SJCRH30 (cell line): ENCODE data around the gene B9D2. TPM values are rescaled to one million over a fixed set of nuclear protein-coding genes. Genes with fewer than 3 reads are reported as not detected.

Experiments used
- DNase-seq, 2 experiments: peaks; one replicate each; pipeline ENCODE4 v3.0.0-alpha.2; 2015 to 2020
- H3K27ac ChIP-seq: fragments of 250-450 bp; sonication (Bioruptor Pico); 2 replicates; pipeline ENCODE4 v1.5.1; 2020; ENCODE audit warnings: mild to moderate bottlenecking, moderate library complexity
- H3K27me3 ChIP-seq: fragments of 250-450 bp; sonication (Bioruptor Pico); 2 replicates; pipeline ENCODE4 v1.5.1; 2020; ENCODE audit warnings: mild to moderate bottlenecking, moderate library complexity
- H3K36me3 ChIP-seq: fragments of 250-450 bp; sonication (Bioruptor Pico); 2 replicates; pipeline ENCODE4 v1.5.1; 2020; ENCODE audit warnings: mild to moderate bottlenecking, moderate library complexity
- H3K4me1 ChIP-seq: fragments of 250-450 bp; sonication (Bioruptor Pico); 2 replicates; pipeline ENCODE4 v1.5.1; 2020; ENCODE audit warnings: mild to moderate bottlenecking, moderate library complexity
- H3K4me3 ChIP-seq: fragments of 250-450 bp; sonication (Bioruptor Pico); 2 replicates; pipeline ENCODE4 v1.5.1; 2020; ENCODE audit warnings: mild to moderate bottlenecking, moderate library complexity
- H3K9me3 ChIP-seq: fragments of 250-450 bp; sonication (Bioruptor Pico); replicated peaks from 2 replicates; pipeline ENCODE4 v1.5.1; 2020; ENCODE audit warnings: mild to moderate bottlenecking, moderate library complexity
- total RNA-seq: library from RNA; depleted of rRNA; stranded (reverse); fragments of >200 nt; shearing (Covaris generic); gene quantifications from 2 replicates; pipeline ENCODE4 v1.2.3, GENCODE V29; 2014

B9D2 gene
- total RNA-seq, 1 experiment from 2014 or later: 2.9 TPM

- H3K4me1 ChIP-seq: peaks cover 46% of the 10 kb centered on the region
- no peaks in the 10 kb centered on the region for H3K9me3 ChIP-seq
- H3K27ac ChIP-seq: peak overlapping the region; percentile 85
- no peaks in the 10 kb centered on the region for H3K27me3 ChIP-seq
- H3K4me3 ChIP-seq: no peak overlapping the region
- peaks cover 3% of the 10 kb centered on the region; the same call in 1 of the 2 replicates for H3K36me3 ChIP-seq
- no peak for DNase-seq
Observed at GRCh38 chr19:41322451-41322850, 41.5 kb downstream of the B9D2 start.

GRCh38 chr19:41321600-41322270, 42.2 kb downstream of the B9D2 start:
- Histone ChIP-seq H3K27ac (peak overlapping the region; percentile 85), H3K9me3 (no peaks in the 10 kb centered on the region), H3K27me3 (no peaks in the 10 kb centered on the region), H3K36me3 (peaks cover 10% of the 10 kb centered on the region), H3K4me1 (peaks cover 46% of the 10 kb centered on the region), H3K4me3 (no peak overlapping the region)
- peak; percentile 98 to 99 for DNase-seq

- Histone ChIP-seq H3K27ac (peak overlapping the region; percentile 85), H3K9me3 (no peaks in the 10 kb centered on the region), H3K27me3 (no peaks in the 10 kb centered on the region), H3K36me3 (peaks cover 15% of the 10 kb centered on the region), H3K4me3 (no peak overlapping the region), H3K4me1 (peaks cover 46% of the 10 kb centered on the region)
- DNase-seq: no peak
Observed at GRCh38 chr19:41321204-41321599, 42.7 kb downstream of the B9D2 start.

GRCh38 chr19:41320568-41320967, 43.4 kb downstream of the B9D2 start:
- Histone ChIP-seq H3K4me1 (peaks cover 45% of the 10 kb centered on the region), H3K4me3 (no peak overlapping the region), H3K27me3 (no peaks in the 10 kb centered on the region), H3K36me3 (peaks cover 17% of the 10 kb centered on the region), H3K9me3 (no peaks in the 10 kb centered on the region), H3K27ac (no peak overlapping the region)
- no peak for DNase-seq

- Histone ChIP-seq H3K4me1 (peaks cover 44% of the 10 kb centered on the region), H3K36me3 (peaks cover 17% of the 10 kb centered on the region), H3K27ac (no peak overlapping the region), H3K9me3 (no peaks in the 10 kb centered on the region), H3K4me3 (no peak overlapping the region), H3K27me3 (no peaks in the 10 kb centered on the region)
- no peak for DNase-seq
Observed at GRCh38 chr19:41320185-41320518, 43.8 kb downstream of the B9D2 start.

GRCh38 chr19:41319500-41320184, 44.3 kb downstream of the B9D2 start:
- Histone ChIP-seq H3K27me3 (no peaks in the 10 kb centered on the region), H3K27ac (no peak overlapping the region), H3K9me3 (no peaks in the 10 kb centered on the region), H3K4me3 (no peak overlapping the region), H3K36me3 (peaks cover 17% of the 10 kb centered on the region), H3K4me1 (peaks cover 40% of the 10 kb centered on the region)
- DNase-seq: no peak

- H3K36me3 ChIP-seq: peaks cover 20% of the 10 kb centered on the region
- no peaks in the 10 kb centered on the region for H3K9me3 ChIP-seq
- H3K27me3 ChIP-seq: no peaks in the 10 kb centered on the region
- H3K4me1 ChIP-seq: peaks cover 33% of the 10 kb centered on the region
- no peak overlapping the region for H3K4me3 ChIP-seq
- H3K27ac ChIP-seq: no peak overlapping the region
- DNase-seq: no peak
Observed at GRCh38 chr19:41318696-41319499, 45.1 kb downstream of the B9D2 start.

GRCh38 chr19:41316306-41316920, 47.5 kb downstream of the B9D2 start:
- DNase-seq: no peak
- peaks cover 26% of the 10 kb centered on the region for H3K36me3 ChIP-seq
- H3K4me1 ChIP-seq: peaks cover 8% of the 10 kb centered on the region
- H3K27me3 ChIP-seq: no peaks in the 10 kb centered on the region
- H3K4me3 ChIP-seq: no peak overlapping the region
- no peak overlapping the region for H3K27ac ChIP-seq
- no peaks in the 10 kb centered on the region for H3K9me3 ChIP-seq

- Histone ChIP-seq H3K27ac (no peak overlapping the region), H3K9me3 (no peaks in the 10 kb centered on the region), H3K36me3 (peaks cover 28% of the 10 kb centered on the region), H3K27me3 (no peaks in the 10 kb centered on the region), H3K4me1 (peaks cover 14% of the 10 kb centered on the region), H3K4me3 (no peak overlapping the region)
- no peak for DNase-seq
Observed at GRCh38 chr19:41311613-41312012, 52.3 kb downstream of the B9D2 start.

- H3K4me3 ChIP-seq: peak overlapping the region; percentile 90
- H3K36me3 ChIP-seq: peaks cover 28% of the 10 kb centered on the region
Observed at GRCh38 chr19:41311072-41311471, 52.9 kb downstream of the B9D2 start.

GRCh38 chr19:41310033-41310831, 53.7 kb downstream of the B9D2 start, which contains the start of gene CCDC97:
Gene CCDC97, plus strand, starts transcription at chr19:41310172. Its CDS starts 139 bp downstream, at chr19:41310311.
- no peaks in the 10 kb centered on the region for H3K27me3 ChIP-seq
- peaks cover 34% of the 10 kb centered on the region for H3K36me3 ChIP-seq
- DNase-seq: peak; percentile 90 to 96
- peak within 1 kb of the TSS; percentile 90 for H3K4me3 ChIP-seq
- H3K9me3 ChIP-seq: no peaks in the 10 kb centered on the region
- peaks cover 14% of the 10 kb centered on the region for H3K4me1 ChIP-seq
- H3K27ac ChIP-seq: peak within 1 kb of the TSS; percentile 82

More at GRCh38 chr19:41311072-41311471, 52.9 kb downstream of the B9D2 start:
- Histone ChIP-seq H3K27me3 (no peaks in the 10 kb centered on the region), H3K9me3 (no peaks in the 10 kb centered on the region), H3K4me1 (peaks cover 14% of the 10 kb centered on the region), H3K27ac (no peak overlapping the region; the same call in 1 of the 2 replicates)
- DNase-seq: no peak

GRCh38 chr19:41309180-41310032, 54.5 kb downstream of the B9D2 start:
- Histone ChIP-seq H3K27ac (peak overlapping the region; percentile 82), H3K4me1 (peaks cover 14% of the 10 kb centered on the region), H3K27me3 (no peaks in the 10 kb centered on the region), H3K36me3 (peaks cover 41% of the 10 kb centered on the region), H3K4me3 (peak overlapping the region; percentile 90), H3K9me3 (no peaks in the 10 kb centered on the region)
- DNase-seq: no peak

- peak; percentile 89 to 98 for DNase-seq
- Histone ChIP-seq H3K9me3 (no peaks in the 10 kb centered on the region), H3K4me1 (peaks cover 14% of the 10 kb centered on the region), H3K27ac (peak overlapping the region; percentile 48), H3K27me3 (no peaks in the 10 kb centered on the region), H3K4me3 (no peak overlapping the region), H3K36me3 (peaks cover 46% of the 10 kb centered on the region)
Observed at GRCh38 chr19:41308450-41309179, 55.3 kb downstream of the B9D2 start.
